Measurements from ENCODE around the gene CFAP97.

Gene CFAP97

GRCh38 chr4:185151296-185151695, 52.5 kb downstream of the CFAP97 start:
- H3K36me3 ChIP-seq: no peaks in the 10 kb centered on the region
- no peaks in the 10 kb centered on the region for H3K4me1 ChIP-seq (ENCODE audit: control insufficient read depth in 1 of 2, insufficient read depth in 1 of 2, low read depth in 1 of 2, low read length in 1 of 2)

GRCh38 chr4:185149392-185149791, 54.4 kb downstream of the CFAP97 start:
- Histone ChIP-seq H3K36me3 (no peaks in the 10 kb centered on the region), H3K4me1 (ENCODE audit: control insufficient read depth in 1 of 2, insufficient read depth in 1 of 2, low read depth in 1 of 2, low read length in 1 of 2) (no peaks in the 10 kb centered on the region), H3K27ac (no peak overlapping the region), H3K27me3 (peaks cover 50% of the 10 kb centered on the region), H3K9me3 (no peaks in the 10 kb centered on the region), H3K4me3 (ENCODE audit: low read depth in 1 of 2, low read length in 1 of 2) (no peak overlapping the region)
- TF ChIP-seq CTCF (IDR thresholded peaks at IDR 0.05): no peak

More at GRCh38 chr4:185151296-185151695, 52.5 kb downstream of the CFAP97 start:
- no peaks in the 10 kb centered on the region for H3K9me3 ChIP-seq
- H3K27me3 ChIP-seq: peaks cover 31% of the 10 kb centered on the region
- no peak overlapping the region for H3K27ac ChIP-seq
- no peak overlapping the region for H3K4me3 ChIP-seq (ENCODE audit: low read depth in 1 of 2, low read length in 1 of 2)
- no peak for TF ChIP-seq CTCF (IDR thresholded peaks at IDR 0.05)

GRCh38 chr4:185145572-185145971, 58.2 kb downstream of the CFAP97 start:
- Histone ChIP-seq H3K9me3 (no peaks in the 10 kb centered on the region), H3K4me1 (ENCODE audit: control insufficient read depth in 1 of 2, insufficient read depth in 1 of 2, low read depth in 1 of 2, low read length in 1 of 2) (peaks cover 7 to 10% of the 10 kb centered on the region in 2 experiments), H3K27me3 (peaks cover 88% of the 10 kb centered on the region), H3K4me3 (ENCODE audit: low read depth in 1 of 2, low read length in 1 of 2) (no peak overlapping the region), H3K27ac (no peak overlapping the region), H3K36me3 (no peaks in the 10 kb centered on the region)
- TF ChIP-seq CTCF (IDR thresholded peaks at IDR 0.05): no peak

GRCh38 chr4:185144601-185145240, 59.1 kb downstream of the CFAP97 start:
- H3K4me1 ChIP-seq (ENCODE audit: control insufficient read depth in 1 of 2, insufficient read depth in 1 of 2, low read depth in 1 of 2, low read length in 1 of 2): peaks cover 7 to 10% of the 10 kb centered on the region in 2 experiments
- H3K4me3 ChIP-seq (ENCODE audit: low read depth in 1 of 2, low read length in 1 of 2): no peak overlapping the region
- no peaks in the 10 kb centered on the region for H3K36me3 ChIP-seq
- H3K27me3 ChIP-seq: peaks cover 96% of the 10 kb centered on the region
- no peak for TF ChIP-seq CTCF (IDR thresholded peaks at IDR 0.05)
- no peaks in the 10 kb centered on the region for H3K9me3 ChIP-seq
- H3K27ac ChIP-seq: no peak overlapping the region

- no peak overlapping the region for H3K4me3 ChIP-seq (ENCODE audit: low read depth in 1 of 2, low read length in 1 of 2)
- no peak for TF ChIP-seq CTCF (IDR thresholded peaks at IDR 0.05)
- H3K4me1 ChIP-seq (ENCODE audit: control insufficient read depth in 1 of 2, insufficient read depth in 1 of 2, low read depth in 1 of 2, low read length in 1 of 2): peaks cover 7 to 10% of the 10 kb centered on the region in 2 experiments
- peaks cover 100% of the 10 kb centered on the region for H3K27me3 ChIP-seq
- H3K9me3 ChIP-seq: no peaks in the 10 kb centered on the region
- H3K27ac ChIP-seq: no peak overlapping the region
- no peaks in the 10 kb centered on the region for H3K36me3 ChIP-seq
Observed at GRCh38 chr4:185143601-185143969, 60.2 kb downstream of the CFAP97 start.
